ENCODE results near the gene TRIM65.

- TF ChIP-seq, protein P1, sequence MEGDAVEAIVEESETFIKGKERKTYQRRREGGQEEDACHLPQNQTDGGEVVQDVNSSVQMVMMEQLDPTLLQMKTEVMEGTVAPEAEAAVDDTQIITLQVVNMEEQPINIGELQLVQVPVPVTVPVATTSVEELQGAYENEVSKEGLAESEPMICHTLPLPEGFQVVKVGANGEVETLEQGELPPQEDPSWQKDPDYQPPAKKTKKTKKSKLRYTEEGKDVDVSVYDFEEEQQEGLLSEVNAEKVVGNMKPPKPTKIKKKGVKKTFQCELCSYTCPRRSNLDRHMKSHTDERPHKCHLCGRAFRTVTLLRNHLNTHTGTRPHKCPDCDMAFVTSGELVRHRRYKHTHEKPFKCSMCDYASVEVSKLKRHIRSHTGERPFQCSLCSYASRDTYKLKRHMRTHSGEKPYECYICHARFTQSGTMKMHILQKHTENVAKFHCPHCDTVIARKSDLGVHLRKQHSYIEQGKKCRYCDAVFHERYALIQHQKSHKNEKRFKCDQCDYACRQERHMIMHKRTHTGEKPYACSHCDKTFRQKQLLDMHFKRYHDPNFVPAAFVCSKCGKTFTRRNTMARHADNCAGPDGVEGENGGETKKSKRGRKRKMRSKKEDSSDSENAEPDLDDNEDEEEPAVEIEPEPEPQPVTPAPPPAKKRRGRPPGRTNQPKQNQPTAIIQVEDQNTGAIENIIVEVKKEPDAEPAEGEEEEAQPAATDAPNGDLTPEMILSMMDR (IDR thresholded peaks at IDR 0.05), result no peak
- no peak for TF ChIP-seq ZFX (IDR thresholded peaks at IDR 0.05; ENCODE audit: borderline replicate concordance)
These were observed 20.6 kb upstream of the TRIM65 start for GRCh38 chr17:75917141-75917916.

All from 22Rv1 (cell line).